H54 (cell line): ENCODE results near the gene EDIL3.

Experiments used
- DNase-seq: peaks from one replicate; pipeline ENCODE4 v3.0.0; 2011; ENCODE audit warnings: low spot score, mixed read lengths; ENCODE audit not compliant: insufficient read length
- FAIRE-seq: peaks from 3 replicates; lab custom pipeline; 2011; peaks lifted over from hg19 to GRCh38; lab: Jason Lieb, UNC
- POLR2A ChIP-seq: IDR thresholded peaks from 2 replicates; pipeline ENCODE4 v1.6.1; 2011; ENCODE audit warnings: low read depth, mild to moderate bottlenecking, low read length

Gene EDIL3

DNA sequence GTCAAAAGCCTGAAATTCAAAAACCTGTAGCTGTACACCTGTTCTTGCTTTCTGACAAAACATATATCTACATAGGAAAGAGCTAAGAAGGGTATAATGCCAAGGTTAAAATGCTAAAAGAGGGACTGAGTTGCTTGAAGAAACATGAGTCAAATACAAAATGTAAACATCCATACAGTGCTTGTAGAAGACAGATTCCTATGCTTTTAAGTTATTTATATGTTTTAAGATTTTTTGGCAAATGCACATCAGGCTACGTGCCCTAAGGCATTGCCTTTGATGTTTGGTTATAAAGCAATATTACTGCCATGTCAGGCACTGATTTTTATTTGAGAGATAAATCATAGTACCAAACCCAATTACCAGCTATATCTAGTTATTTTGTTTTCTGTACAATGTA is 269.0 kb downstream of the EDIL3 start:
- DNase-seq = no peak

DNA sequence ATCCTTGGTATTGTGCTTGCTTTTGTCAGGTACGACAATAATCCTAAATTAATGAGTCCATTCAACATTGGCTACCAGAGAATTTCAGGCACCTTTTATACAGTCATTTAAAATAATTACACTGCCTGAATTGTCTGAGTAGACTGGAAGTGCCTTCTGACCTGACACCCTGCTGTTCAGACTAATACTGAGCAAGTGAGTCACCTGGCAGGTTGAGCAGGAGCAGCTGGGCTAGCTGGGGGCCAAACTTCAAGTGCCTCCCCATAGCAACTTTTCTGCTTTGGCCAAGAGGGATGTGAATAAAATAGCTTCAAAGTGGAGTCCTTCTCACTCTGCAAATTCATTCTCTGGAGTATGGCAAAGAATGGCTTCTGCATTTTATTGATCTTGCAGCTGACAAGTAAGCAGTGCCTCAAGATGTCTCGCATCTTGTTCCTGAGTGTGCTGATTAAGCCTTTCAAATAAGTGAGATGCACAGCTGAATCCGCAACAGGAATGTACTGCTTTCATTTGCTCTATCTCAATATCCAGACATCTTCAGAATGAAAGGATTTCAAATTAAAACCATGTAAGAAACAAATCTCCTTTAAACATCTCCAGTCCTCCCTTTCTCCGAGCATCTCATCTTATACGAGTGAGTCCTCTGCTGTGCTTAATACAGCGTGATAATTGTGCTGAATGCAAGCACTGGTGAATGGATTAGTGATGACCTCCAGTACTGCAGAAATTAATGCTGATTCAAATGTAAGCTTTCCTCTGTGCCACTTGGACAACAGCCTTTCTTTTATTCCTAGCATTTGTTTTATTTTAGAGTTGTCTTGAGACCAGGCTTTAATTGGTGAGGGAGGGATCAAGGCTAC is 271.2 kb downstream of the EDIL3 start:
- no peak for TF ChIP-seq POLR2A
- DNase-seq (peak; percentile 16), FAIRE-seq (peak; percentile 96)

More for the DNA sequence above, 269.0 kb downstream of the EDIL3 start:
- TF ChIP-seq POLR2A = no peak
- FAIRE-seq = no peak

DNA sequence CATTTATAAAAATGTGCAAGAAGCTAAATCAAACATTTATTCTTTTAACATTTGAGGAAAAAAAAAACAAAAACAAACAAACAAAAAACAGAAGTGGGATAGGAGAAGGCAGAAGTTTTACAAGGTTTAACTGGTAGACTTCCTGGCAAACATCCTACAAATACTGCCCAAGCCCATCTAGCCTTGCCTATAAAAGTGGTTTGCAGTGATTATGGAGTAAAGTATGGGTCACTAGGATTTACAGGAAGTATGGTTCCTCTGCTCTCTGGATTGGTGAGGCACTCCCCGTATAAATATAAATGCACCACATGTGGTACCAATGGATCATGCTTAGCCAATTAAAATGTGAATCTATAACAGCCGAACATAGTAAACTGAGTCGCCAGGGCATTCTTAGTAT is 291.9 kb downstream of the EDIL3 start:
- DNase-seq (no peak), FAIRE-seq (no peak)
- TF ChIP-seq POLR2A = no peak

DNA sequence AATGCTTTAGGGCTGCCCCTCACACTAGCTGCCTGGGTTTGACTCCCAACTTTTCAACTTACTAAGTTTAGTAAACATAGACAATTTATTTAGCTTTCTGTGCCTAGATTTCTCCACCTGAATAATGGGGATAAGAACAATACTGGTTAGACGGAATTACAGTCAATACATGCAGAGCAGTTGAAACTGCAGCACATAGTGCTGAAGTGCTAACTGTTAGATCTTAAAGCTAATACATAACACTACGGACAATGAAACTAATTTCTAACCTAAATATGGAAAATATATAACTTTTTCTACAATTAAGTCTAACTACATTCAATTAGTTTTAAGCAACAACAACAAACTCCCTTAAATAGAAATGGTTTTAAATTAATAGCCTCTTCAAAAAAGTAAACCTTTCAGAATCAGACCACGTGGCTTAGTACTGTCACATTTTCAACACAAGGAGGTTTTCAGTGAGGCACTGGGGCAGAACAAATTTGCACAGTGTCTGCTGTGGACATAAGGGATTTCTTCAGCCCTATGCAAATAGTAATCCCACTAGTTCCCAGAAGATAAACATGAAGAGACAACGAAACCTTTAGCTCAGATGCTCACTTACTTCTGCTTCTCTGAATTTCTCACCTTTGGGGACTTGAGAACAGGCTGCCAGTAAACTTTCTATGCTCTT is 293.4 kb downstream of the EDIL3 start:
- no peak for FAIRE-seq
- TF ChIP-seq POLR2A = no peak
- no peak for DNase-seq

DNA sequence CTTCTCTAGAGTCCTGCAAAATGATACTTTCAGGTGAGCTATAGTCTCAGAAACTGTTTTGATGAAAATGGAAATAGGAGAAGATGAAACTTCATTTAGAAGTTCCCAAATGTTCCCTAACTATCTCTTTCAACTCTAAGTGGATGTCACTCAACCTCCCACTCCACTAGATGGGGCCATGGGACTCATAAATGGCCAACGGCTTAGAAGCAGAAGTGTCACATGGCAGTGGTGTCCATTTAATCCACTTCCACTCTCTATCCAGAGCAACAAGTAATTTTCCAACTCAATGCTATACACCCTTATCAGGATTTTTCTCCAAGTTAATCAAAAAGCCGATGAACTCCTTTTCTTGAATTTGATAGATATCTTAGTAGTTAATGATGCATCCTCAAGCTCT is 295.7 kb downstream of the EDIL3 start:
- FAIRE-seq = peak; percentile 94
- no peak for TF ChIP-seq POLR2A
- DNase-seq = peak; percentile 5

DNA sequence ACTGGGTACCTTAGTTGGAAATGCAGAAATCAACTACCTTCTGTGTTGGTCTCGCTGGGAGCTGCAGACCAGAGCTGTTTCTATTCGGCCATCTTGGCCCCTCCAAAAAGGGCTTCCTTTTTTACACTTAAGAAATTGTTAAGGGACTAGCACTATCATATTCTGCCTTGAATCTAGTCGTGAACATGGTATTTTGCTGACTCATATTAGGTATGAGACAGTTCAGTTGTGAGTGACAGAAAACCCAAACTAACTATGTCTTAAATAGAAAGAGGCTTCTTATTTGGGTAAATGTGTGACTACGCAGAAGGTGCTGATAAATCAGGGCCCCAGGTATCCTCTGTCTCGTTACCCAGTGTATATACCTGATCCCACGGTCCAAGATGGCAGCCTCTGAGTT is 298.2 kb downstream of the EDIL3 start:
- DNase-seq = no peak
- TF ChIP-seq POLR2A = no peak
- peak; percentile 45 for FAIRE-seq

DNA sequence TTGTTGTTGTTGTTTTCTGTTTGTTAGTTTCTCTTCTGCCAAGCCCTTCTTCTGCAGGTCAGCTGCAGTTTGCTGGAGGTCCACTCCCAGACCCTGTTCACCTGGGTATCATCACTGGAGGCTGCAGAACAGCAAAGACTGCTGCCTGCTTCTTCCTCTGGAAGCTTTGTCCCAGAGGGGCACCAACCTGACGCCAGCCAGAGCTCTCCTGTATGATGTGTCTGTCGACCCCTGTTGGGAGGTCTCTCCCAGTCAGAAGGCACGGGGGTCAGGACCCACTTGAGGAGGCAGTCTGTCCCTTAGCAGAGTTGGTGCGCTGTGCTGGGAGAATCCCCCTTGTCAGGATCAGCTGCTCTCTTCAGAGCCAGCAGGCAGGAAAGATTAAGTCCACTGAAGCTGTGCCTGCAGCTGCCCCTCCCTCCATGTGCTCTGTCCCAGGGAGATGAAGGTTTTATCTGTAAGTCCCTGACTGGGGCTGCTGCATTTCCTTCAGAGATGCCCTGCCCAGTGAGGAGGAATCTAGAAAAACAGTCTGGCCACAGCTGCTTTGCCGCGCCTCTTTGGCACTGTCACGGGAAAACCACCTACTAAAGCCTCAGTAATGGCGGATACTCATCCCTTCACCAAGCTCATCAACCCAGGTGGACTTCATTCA is 299.2 kb downstream of the EDIL3 start:
- DNase-seq (no peak), FAIRE-seq (no peak)
- no peak for TF ChIP-seq POLR2A

DNA sequence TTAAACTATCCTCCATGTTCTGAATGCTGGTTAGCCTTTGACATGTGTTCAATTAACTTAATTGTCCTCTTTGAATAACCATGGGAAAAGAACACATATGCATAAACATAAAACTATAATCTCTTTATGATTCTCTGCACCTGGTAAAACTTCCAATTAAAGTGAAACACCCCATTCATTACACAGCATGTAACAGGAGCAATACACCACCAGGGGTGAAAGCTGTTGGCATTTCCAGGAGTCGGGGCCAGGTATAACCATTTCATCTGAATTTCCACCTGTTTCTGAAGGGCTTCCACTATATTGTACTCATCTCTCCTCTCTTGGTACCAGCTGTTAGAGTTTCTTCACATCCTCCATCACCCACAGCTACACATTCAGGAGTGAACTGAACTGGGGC is 303.8 kb downstream of the EDIL3 start:
- no peak for TF ChIP-seq POLR2A
- DNase-seq (no peak), FAIRE-seq (no peak)

DNA sequence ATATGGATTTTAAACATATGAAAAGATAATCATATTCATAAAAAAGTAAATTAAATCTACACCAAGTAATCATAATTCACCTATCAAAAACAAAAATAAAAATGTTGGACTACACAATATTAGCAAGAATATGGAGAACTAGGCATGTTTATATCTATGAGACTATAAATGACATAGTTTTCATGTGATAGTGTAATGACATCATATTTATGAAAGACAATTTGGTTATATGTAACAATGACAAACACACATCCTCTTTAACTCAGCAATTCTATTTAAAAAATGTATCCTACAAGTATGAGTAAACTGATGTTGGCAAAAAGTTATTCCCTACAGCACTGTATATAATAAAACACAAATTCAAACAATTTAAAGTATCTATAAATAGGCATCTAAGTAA is 312.3 kb downstream of the EDIL3 start:
- no peak for TF ChIP-seq POLR2A
- DNase-seq = no peak
- FAIRE-seq = no peak

DNA sequence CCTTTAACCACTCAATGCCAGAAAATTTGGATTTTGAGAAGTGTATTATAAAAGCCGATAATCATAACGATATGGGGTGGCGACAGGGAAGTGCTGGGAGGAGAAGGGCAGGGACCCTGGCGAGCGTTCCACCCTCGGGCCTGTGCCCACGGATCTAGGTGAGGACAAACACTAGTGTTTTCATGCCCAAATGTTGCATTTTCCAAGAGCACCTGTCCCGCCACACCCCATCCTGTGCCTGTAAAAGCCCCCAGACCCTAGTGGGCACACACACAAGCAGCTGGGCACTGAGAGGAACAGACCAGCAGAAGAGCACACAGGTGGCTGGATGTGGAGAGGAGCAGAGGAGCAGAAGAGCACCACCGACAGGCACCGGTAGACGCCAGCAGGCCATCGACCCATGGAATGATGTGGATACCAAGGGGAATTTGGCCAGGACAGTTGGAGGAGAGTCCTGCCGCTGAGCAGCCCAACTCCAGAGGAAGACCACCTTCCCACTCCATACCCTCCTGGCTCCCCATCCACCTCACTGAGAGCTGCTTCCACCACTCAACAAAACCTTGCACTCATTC is 315.0 kb downstream of the EDIL3 start:
- FAIRE-seq (no peak), DNase-seq (no peak)
- TF ChIP-seq POLR2A = no peak

DNA sequence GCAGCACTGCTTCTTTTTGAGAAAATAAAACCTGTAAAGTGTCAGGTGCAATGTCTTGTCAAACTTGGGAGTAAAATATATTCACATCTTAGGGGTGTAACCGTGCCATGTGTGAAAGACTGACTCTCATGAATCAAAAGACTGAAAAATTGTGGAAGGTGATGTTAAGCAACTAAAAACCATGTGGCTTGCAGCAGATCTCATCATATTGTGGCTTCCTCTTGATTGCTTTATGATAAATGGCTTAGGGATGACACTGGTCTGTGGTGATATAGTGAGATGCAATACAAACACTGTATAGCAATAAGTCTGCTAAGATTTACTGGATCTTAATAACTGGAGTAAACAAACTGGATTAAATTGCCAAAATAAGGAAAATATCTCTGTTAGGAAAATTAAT is 321.6 kb downstream of the EDIL3 start:
- FAIRE-seq = no peak
- TF ChIP-seq POLR2A = no peak
- no peak for DNase-seq

DNA sequence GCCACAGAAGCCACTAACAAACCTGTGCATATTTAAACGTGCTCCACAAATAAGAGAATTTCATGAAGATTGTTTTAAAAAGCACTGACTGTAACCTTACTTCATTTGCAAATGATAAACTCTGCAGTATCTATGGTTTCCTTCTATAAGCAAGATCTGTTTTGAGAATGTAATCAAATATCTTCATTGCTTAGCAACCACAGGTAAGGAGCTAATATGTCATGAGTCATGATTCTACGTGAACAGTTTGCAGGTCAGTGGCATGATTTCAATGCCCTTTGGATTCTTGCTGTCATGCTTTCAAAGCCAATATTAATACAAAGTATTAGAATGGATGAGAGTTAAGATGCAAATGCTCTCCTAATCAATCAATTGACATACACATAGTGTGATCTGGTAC is 325.0 kb downstream of the EDIL3 start:
- peak; percentile 33 for FAIRE-seq
- TF ChIP-seq POLR2A = no peak
- DNase-seq = no peak

DNA sequence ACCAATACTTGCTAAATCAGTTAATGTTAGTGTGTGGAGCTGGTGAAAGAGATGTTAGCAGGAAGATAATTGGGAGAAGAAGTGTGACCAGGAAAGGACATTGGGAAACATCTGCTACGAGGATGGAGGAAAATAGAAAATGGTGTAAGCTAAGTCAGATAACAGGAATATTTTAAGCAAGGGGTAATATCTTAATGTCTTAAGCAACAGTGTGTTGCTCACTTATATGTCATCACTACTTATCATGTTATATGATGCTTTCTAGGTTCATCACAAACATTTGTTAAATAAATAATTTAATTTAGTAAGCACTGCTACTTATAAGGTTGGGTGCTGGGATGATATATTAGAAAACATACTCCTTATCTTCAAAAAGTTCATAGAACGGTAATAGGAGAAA is 326.1 kb downstream of the EDIL3 start:
- DNase-seq (no peak), FAIRE-seq (no peak)
- TF ChIP-seq POLR2A = no peak

DNA sequence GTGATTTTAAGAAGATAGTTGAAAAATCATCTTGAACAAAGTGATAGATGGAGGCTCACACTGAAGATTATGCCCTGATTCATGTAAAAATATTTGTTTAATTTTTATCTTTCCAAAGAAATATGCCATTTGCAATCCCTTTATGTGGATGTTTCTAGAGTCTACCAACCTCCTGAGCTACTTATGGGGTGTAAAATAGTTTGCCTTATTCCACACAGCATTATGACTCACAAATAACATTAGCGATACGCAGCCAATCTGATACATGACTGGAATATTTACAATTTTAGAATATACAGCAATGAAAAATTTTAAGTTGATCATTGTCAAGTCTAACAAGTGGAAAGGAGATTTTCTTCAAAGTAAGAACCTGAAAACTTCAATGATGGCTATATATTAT is 327.5 kb downstream of the EDIL3 start:
- no peak for TF ChIP-seq POLR2A
- DNase-seq (no peak), FAIRE-seq (no peak)
